SU-DHL-6 (cell line): ENCODE results near the gene GALR3.

ENCODE experiments used
- H2AFZ ChIP-seq: fragments of 200-600 bp; sonication (generic); 2 replicates; pipeline ENCODE4 v1.6.1; 2014; ENCODE audit warnings: low read depth, mild to moderate bottlenecking, moderate library complexity, mixed read lengths, antibody characterized with exemption, low read length; ENCODE audit not compliant: severe bottlenecking
- H3F3A ChIP-seq: fragments of 200-600 bp; shearing (Covaris generic); 2 replicates; pipeline ENCODE4 v1.6.0; 2016; ENCODE audit warnings: antibody characterized with exemption, mild to moderate bottlenecking; ENCODE audit not compliant: insufficient read depth
- H3K27ac ChIP-seq: fragments of 200-600 bp; sonication (generic); 2 replicates; pipeline ENCODE4 v1.5.1; 2016; ENCODE audit warnings: low read depth, mild to moderate bottlenecking, low read length, moderate library complexity, mixed read lengths
- H3K27me3 ChIP-seq: fragments of 200-600 bp; sonication (generic), shearing (Covaris generic); 2 replicates; pipeline ENCODE4 v1.6.0; 2014; ENCODE audit warnings: mild to moderate bottlenecking, low read length
- H3K36me3 ChIP-seq: fragments of 200-600 bp; sonication (generic); 2 replicates; pipeline ENCODE4 v1.6.1; 2014; ENCODE audit warnings: mild to moderate bottlenecking, low read length, mixed read lengths
- H3K4me2 ChIP-seq: fragments of 300-600, 200-600 bp; shearing (Covaris generic), sonication (generic); 2 replicates; pipeline ENCODE4 v1.6.0; 2014; ENCODE audit warnings: low read length, low read depth, mild to moderate bottlenecking; ENCODE audit not compliant: poor library complexity, severe bottlenecking
- H3K4me3 ChIP-seq: fragments of 200-600 bp; sonication (generic); 2 replicates; pipeline ENCODE4 v1.5.1; 2014; ENCODE audit warnings: antibody characterized with exemption, low read length, mild to moderate bottlenecking, mixed read lengths; ENCODE audit not compliant: insufficient read depth, poor library complexity, severe bottlenecking
- H3K79me2 ChIP-seq: fragments of 200-600 bp; sonication (generic); 2 replicates; pipeline ENCODE4 v1.6.1; 2014; ENCODE audit warnings: mild to moderate bottlenecking, low read length, moderate library complexity; ENCODE audit not compliant: insufficient read depth
- H3K9ac ChIP-seq: fragments of 200-600 bp; sonication (generic); 2 replicates; pipeline ENCODE4 v1.7.0; 2014; ENCODE audit warnings: mild to moderate bottlenecking, low read length
- H3K9me2 ChIP-seq: fragments of 200-600 bp; sonication (generic); replicated peaks from 2 replicates; pipeline ENCODE4 v1.6.1; 2014; ENCODE audit warnings: low read length; ENCODE audit not compliant: insufficient read depth
- H3K9me3 ChIP-seq: fragments of 200-600 bp; sonication (generic); 2 replicates; pipeline ENCODE4 v1.6.1; 2014; ENCODE audit warnings: low read length, mixed read lengths; ENCODE audit not compliant: insufficient read depth
- H4K20me1 ChIP-seq: fragments of 200-600 bp; sonication (generic); 2 replicates; pipeline ENCODE4 v1.6.1; 2014; ENCODE audit warnings: low read depth, mild to moderate bottlenecking, antibody characterized with exemption, low read length, moderate library complexity, mixed read lengths
- EZH2phosphoT487 ChIP-seq: fragments of 200-600 bp; sonication (generic), shearing (Covaris generic); conservative IDR thresholded peaks from 2 replicates; pipeline ENCODE4 v1.6.1; 2018; ENCODE audit warnings: mild to moderate bottlenecking, antibody characterized with exemption, low read length, moderate library complexity, mixed read lengths
- TF ChIP-seq, protein P1 (sequence below): fragments of 200-600 bp; sonication (generic); IDR thresholded peaks from one replicate; pipeline ENCODE4 v1.5.1; 2017; ENCODE audit warnings: antibody characterized with exemption, mild to moderate bottlenecking, low read length, moderate library complexity; ENCODE audit not compliant: insufficient read depth, poor library complexity, severe bottlenecking

GALR3 gene

DNA sequence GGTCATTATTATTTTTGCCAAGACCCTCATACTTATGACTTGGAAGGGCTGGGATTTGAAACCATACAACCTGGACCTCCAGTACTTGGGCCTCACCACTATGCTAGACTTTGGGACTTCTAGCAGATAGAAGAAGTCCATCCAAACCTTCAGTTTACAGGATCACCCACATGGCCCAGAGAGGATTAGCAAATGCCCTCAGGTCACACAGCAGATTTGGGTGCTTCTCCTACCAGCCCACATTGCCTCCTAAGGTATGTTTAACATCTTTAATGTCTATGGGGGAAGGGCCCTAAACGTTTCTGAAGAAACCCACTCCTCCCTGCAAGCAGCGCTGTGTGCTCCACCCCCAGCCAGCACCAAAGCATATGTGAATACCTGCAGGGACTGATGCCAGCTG lies 32.9 kb upstream of the GALR3 start:
- no peaks in the 10 kb centered on the region for H3K36me3 ChIP-seq
- H3K9me2 ChIP-seq: no peaks in the 10 kb centered on the region
- H3K79me2 ChIP-seq: no peaks in the 10 kb centered on the region
- H3K9ac ChIP-seq: no peak overlapping the region
- no peaks in the 10 kb centered on the region for H3K9me3 ChIP-seq
- H4K20me1 ChIP-seq: no peaks in the 10 kb centered on the region
- H3K27ac ChIP-seq: no peak overlapping the region
- no peaks in the 10 kb centered on the region for H3K27me3 ChIP-seq
- H3K4me3 ChIP-seq: no peak overlapping the region
- no peak overlapping the region for H2AFZ ChIP-seq
- no peak for TF ChIP-seq EZH2phosphoT487
- TF ChIP-seq, protein P1, sequence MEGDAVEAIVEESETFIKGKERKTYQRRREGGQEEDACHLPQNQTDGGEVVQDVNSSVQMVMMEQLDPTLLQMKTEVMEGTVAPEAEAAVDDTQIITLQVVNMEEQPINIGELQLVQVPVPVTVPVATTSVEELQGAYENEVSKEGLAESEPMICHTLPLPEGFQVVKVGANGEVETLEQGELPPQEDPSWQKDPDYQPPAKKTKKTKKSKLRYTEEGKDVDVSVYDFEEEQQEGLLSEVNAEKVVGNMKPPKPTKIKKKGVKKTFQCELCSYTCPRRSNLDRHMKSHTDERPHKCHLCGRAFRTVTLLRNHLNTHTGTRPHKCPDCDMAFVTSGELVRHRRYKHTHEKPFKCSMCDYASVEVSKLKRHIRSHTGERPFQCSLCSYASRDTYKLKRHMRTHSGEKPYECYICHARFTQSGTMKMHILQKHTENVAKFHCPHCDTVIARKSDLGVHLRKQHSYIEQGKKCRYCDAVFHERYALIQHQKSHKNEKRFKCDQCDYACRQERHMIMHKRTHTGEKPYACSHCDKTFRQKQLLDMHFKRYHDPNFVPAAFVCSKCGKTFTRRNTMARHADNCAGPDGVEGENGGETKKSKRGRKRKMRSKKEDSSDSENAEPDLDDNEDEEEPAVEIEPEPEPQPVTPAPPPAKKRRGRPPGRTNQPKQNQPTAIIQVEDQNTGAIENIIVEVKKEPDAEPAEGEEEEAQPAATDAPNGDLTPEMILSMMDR: no peak
- no peak overlapping the region for H3K4me2 ChIP-seq
- H3F3A ChIP-seq: no peaks in the 10 kb centered on the region

DNA sequence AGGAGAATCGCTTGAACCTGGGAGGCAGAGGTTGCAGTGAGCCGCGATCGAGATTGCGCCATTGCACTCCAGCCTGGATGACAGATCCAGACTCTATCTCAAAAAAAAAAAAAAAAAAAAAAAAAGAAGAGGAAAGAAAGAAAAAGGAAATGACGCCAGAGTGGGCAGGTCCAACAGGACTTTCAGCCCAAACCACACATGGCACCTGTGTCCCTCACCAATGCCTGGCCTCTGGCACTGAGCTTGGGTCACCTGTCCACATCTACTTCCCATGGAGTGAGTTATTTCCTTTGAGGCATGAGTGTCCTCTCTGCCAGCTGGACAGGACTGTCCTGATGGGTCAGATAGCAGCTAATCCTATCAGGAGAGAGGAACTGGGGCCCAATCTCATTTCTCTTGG lies 30.7 kb upstream of the GALR3 start:
- no peak overlapping the region for H3K4me2 ChIP-seq
- TF ChIP-seq, protein P1: no peak
- TF ChIP-seq EZH2phosphoT487: no peak
- H3K9me2 ChIP-seq: no peaks in the 10 kb centered on the region
- H3K4me3 ChIP-seq: no peak overlapping the region
- H3K27me3 ChIP-seq: no peaks in the 10 kb centered on the region
- H4K20me1 ChIP-seq: no peaks in the 10 kb centered on the region
- no peaks in the 10 kb centered on the region for H3F3A ChIP-seq
- H3K36me3 ChIP-seq: no peaks in the 10 kb centered on the region
- no peaks in the 10 kb centered on the region for H3K9me3 ChIP-seq
- no peak overlapping the region for H2AFZ ChIP-seq
- H3K9ac ChIP-seq: no peak overlapping the region
- H3K27ac ChIP-seq: no peak overlapping the region
- H3K79me2 ChIP-seq: no peaks in the 10 kb centered on the region

DNA sequence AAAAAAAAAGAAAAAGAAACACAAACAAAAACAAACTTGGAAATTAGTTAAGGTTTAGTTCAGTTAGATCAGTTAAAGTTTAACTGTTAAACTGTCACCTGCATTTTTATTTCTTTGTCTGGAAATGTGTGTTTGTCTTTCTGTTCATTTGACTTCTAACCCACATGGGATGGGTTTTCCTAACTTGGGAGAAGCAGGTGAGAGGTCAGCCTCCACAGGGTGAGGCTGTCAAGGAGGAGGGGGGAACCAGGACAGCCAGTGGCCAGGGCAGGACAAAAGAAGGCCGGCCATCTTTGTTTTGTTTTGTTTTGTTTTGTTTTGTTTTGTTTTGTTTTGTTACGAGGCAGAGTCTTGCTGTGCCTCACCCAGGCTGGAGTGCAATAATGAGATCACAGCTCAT lies 28.8 kb upstream of the GALR3 start:
- H3K9ac ChIP-seq: no peak overlapping the region
- H3F3A ChIP-seq: no peaks in the 10 kb centered on the region
- H3K36me3 ChIP-seq: no peaks in the 10 kb centered on the region
- H3K9me3 ChIP-seq: no peaks in the 10 kb centered on the region
- H3K79me2 ChIP-seq: no peaks in the 10 kb centered on the region
- TF ChIP-seq, protein P1: no peak
- no peak for TF ChIP-seq EZH2phosphoT487
- no peak overlapping the region for H2AFZ ChIP-seq
- H3K27ac ChIP-seq: no peak overlapping the region
- H4K20me1 ChIP-seq: no peaks in the 10 kb centered on the region
- no peak overlapping the region for H3K4me2 ChIP-seq
- no peaks in the 10 kb centered on the region for H3K9me2 ChIP-seq
- H3K4me3 ChIP-seq: no peak overlapping the region
- H3K27me3 ChIP-seq: no peaks in the 10 kb centered on the region
